ENCODE data around the gene MSX2.

MSX2 gene

DNA sequence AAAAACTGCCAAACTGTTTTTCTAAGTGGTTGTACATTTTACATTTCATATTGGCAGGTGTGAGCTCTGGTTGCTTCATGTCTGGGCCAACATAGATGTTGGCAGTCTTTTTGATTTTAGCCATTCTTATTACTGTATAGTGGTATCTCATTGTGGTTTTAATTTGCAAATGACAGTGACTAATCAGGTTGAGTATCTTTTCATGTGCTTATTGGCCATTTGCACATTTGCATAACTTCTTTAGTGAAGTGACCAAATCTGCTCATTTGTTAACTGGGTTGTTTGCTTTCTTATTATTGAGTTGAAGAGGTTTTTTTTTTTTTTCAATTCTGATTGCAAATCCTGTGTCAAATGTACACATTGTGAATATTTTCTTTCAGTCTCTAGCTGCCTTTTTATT, 36.9 kb upstream of the MSX2 start:
- DNase-seq, result no peak
- H3K4me1 ChIP-seq, result peaks cover 0 to 6% (median 2%) of the 10 kb centered on the region in 4 donors
- H3K36me3 ChIP-seq, result no peaks in the 10 kb centered on the region
- no peak overlapping the region for H3K27ac ChIP-seq
- peaks cover 0 to 52% of the 10 kb centered on the region in 2 donors for H3K27me3 ChIP-seq
- TF ChIP-seq, protein P1, sequence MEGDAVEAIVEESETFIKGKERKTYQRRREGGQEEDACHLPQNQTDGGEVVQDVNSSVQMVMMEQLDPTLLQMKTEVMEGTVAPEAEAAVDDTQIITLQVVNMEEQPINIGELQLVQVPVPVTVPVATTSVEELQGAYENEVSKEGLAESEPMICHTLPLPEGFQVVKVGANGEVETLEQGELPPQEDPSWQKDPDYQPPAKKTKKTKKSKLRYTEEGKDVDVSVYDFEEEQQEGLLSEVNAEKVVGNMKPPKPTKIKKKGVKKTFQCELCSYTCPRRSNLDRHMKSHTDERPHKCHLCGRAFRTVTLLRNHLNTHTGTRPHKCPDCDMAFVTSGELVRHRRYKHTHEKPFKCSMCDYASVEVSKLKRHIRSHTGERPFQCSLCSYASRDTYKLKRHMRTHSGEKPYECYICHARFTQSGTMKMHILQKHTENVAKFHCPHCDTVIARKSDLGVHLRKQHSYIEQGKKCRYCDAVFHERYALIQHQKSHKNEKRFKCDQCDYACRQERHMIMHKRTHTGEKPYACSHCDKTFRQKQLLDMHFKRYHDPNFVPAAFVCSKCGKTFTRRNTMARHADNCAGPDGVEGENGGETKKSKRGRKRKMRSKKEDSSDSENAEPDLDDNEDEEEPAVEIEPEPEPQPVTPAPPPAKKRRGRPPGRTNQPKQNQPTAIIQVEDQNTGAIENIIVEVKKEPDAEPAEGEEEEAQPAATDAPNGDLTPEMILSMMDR (IDR thresholded peaks at IDR 0.05), result no peak
- no peaks in the 10 kb centered on the region for H3K9me3 ChIP-seq
- intact Hi-C loops (cut with DNase I; ENCODE audit: low total_unique reads), result no loop called here
- no peak overlapping the region for H3K4me3 ChIP-seq

DNA sequence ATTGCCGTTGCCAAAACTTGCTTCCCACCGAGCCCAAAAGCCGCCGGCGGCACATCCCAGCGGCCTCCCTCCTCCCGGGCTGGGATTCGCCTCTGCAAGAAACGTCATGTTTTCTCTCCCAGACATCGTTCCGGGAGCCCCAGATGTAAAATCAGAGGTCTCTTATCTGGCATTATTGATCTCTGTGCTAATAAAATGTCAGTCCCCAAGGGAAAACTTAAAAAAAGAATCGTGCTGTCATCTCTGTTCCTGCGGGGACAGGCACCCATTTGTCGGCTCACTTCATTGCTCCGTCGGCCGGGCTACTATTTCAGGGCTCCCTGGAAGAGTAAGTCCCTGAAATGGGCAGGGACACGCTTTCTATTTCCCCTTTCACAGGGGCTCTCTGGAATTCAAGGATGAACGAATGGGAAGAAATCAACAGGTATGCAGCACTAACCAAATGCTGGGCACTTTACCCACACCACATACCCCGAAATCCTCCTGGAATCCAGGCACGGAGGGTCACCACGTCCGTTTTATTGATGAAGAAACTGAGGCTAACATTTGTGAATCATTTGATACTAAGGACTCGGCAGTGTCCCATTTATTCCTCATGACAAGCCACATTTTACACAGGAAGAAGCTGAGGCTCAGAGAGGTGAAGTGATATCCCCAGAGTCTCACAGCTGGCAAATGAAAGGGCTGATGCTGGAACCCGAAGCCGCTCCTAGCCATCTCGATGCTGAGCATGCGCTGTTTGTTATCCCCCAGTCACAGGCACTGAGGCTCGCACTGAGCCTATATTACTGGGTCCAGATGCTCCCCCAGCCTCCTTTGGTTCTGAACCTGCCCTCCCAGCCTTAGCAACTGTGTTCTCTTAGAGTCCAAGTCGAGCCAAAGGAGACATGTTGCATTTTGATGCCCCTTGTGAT, 35.7 kb upstream of the MSX2 start:
- H3K9me3 ChIP-seq, result no peaks in the 10 kb centered on the region
- no peak overlapping the region for H3K27ac ChIP-seq
- H3K4me1 ChIP-seq, result peaks cover 0 to 6% (median 2%) of the 10 kb centered on the region in 4 donors
- TF ChIP-seq, protein P1 (IDR thresholded peaks at IDR 0.05), result no peak
- H3K36me3 ChIP-seq, result no peaks in the 10 kb centered on the region
- peaks cover 0 to 61% of the 10 kb centered on the region in 2 donors for H3K27me3 ChIP-seq
- no peak for DNase-seq
- no peak overlapping the region for H3K4me3 ChIP-seq
- intact Hi-C loops (cut with DNase I; ENCODE audit: low total_unique reads), result no loop called here

DNA sequence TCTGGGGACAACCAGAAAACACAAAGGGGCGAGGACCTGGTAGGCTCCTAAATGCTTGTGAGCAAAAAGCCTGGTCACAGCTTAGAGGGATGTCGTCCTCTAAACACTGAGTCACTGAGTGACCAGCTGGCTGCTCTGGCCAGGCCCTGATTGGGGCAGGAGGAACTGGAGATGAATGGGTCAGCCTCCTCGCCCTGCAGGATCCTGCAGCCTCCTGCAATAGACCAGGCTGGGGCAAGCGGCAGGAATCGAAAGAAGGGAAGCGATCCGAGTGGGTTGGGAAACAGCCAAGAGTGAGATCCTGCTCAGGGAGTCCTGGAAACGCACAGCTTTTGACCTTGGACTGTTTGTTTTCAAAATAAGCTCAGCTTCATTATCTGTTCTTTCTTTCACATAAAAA, 34.1 kb upstream of the MSX2 start:
- H3K36me3 ChIP-seq, result no peaks in the 10 kb centered on the region
- no peaks in the 10 kb centered on the region for H3K9me3 ChIP-seq
- no peak overlapping the region for H3K27ac ChIP-seq
- no peak overlapping the region for H3K4me3 ChIP-seq
- DNase-seq, result no peak
- peaks cover 0 to 6% (median 2%) of the 10 kb centered on the region in 4 donors for H3K4me1 ChIP-seq
- peaks cover 0 to 66% of the 10 kb centered on the region in 2 donors for H3K27me3 ChIP-seq
- TF ChIP-seq, protein P1 (IDR thresholded peaks at IDR 0.05), result no peak
- intact Hi-C loops (cut with DNase I; ENCODE audit: low total_unique reads), result no loop called here

DNA sequence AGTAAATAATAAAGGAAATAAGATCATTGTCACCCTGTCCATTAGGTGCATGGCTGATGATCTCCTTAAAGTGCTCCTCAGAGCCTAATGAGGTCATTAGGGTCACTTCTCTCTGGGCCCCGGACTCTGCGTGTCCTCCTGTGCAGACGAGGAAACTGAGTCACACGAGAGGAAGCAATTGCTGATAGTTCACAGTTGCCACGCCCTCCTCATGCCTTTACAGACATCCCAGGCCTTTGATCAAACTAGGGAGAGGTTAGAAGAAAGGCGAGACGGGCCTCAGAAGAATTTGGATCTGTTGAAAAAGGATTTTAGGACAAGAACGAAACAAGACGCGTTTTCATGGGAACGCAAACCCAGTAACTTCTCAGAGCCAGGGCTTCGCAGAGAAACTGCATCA, 32.0 kb upstream of the MSX2 start:
- H3K4me3 ChIP-seq, result no peak overlapping the region
- no peaks in the 10 kb centered on the region for H3K36me3 ChIP-seq
- H3K27ac ChIP-seq, result no peak overlapping the region
- H3K27me3 ChIP-seq, result peaks cover 0 to 60% of the 10 kb centered on the region in 2 donors
- peaks cover 0 to 6% (median 2%) of the 10 kb centered on the region in 4 donors for H3K4me1 ChIP-seq
- DNase-seq, result no peak
- intact Hi-C loops (cut with DNase I; ENCODE audit: low total_unique reads), result no loop called here
- H3K9me3 ChIP-seq, result no peaks in the 10 kb centered on the region
- TF ChIP-seq, protein P1 (IDR thresholded peaks at IDR 0.05), result no peak

DNA sequence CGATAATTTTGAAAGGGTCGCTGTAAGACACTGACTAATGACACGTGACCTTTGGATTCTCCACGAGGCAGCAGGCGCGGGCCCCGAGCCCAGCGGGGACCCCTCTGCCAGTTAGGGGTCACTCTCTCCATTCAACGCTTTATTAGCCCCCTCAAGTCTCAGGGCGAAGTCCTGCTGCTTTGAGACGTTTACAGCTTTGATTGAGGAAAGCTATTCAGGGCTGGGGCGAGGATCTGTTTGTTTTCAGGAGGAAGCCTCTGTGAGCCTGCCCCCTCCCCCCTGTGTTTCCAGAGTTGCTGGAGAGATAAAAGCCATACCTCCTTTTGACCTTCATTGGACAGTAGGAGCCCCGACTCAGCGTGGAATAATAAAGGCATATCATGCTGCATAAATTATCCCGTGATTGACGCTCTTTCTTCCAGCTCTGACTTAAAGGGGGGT, 31.4 kb upstream of the MSX2 start:
- peaks cover 0 to 5% (median 2%) of the 10 kb centered on the region in 4 donors for H3K4me1 ChIP-seq
- intact Hi-C loops (cut with DNase I; ENCODE audit: low total_unique reads), result no loop called here
- H3K36me3 ChIP-seq, result no peaks in the 10 kb centered on the region
- no peak for DNase-seq
- H3K27ac ChIP-seq, result no peak overlapping the region
- H3K27me3 ChIP-seq, result peaks cover 0 to 54% of the 10 kb centered on the region in 2 donors
- TF ChIP-seq, protein P1 (IDR thresholded peaks at IDR 0.05), result no peak
- H3K9me3 ChIP-seq, result no peaks in the 10 kb centered on the region
- no peak overlapping the region for H3K4me3 ChIP-seq
